Activated CD8-positive, alpha-beta memory T cell treated with anti-CD3 and anti-CD28 coated beads for 48 hours (primary cell): ENCODE measurements around the gene ASIP.
A peak's percentile ranks its signal among the peaks of the same experiment; 100 is the strongest.
"Not testable (repeated sequence)": the region's sequence is repeated elsewhere in the genome, so short reads cannot be mapped to it uniquely, and the experiment has no call there.

Experiments
- DNase-seq, 3 experiments: peaks; one replicate each; pipeline ENCODE4 v3.0.0-alpha.2; 2020; ENCODE audit warnings: low read depth in 2 of 3, low spot score in 2 of 3

ASIP gene, protein sequence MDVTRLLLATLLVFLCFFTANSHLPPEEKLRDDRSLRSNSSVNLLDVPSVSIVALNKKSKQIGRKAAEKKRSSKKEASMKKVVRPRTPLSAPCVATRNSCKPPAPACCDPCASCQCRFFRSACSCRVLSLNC

DNA sequence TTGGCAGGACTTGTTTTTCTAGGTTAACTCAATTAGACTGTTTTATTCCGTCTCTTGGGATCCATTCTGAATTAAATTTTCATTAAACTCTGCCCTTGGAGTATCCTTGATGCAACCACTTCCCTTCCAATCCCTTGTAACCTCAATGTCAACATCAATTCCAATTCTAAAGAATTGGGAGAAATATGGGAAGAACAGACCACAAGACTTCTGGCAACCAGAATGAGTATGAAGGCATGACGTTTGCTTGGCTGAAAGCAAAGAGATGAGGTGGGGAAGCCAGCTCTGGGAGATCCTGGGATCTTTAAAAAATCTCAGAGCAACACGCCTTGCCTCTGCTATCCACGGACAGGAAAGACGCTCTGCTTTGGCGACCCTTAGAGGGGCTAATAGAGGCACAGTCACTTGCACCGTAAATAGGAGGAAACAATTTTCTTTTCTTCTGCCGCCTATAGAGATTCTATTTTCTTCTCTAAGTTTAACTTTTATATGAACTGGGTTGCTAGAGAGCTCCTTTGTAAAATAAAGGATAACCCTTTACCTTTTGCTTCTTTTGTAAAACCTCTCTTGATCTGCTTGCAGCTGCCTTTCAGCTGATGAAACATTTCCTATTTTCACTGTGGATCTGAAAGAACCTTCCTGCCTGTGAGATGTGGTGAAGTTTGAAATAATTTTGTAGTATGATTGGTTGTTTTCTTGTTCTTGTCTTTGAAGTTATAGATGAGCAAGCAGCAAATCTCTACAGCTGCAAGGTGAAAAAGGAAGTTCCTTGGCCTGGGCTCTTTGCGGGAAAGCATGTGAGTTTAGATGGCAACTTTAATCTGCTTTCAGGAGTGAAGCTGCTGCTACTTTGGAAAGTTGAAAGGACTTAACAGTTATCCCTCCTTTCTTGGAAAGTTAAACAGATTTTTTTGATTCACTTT is at the start of gene ASIP:
ASIP (plus strand) TSS at position 731 of the 923 bp plus-strand sequence. CDS start 18,952 bp downstream, outside the sequence.
- no peak for DNase-seq

GRCh38 chr20:34193051-34193450 is 48.2 kb upstream of the ASIP start:
- DNase-seq, result no peak

- no peak for DNase-seq
Measured at GRCh38 chr20:34199183-34199582, 42.0 kb upstream of the ASIP start.

GRCh38 chr20:34200023-34200422 is 41.2 kb upstream of the ASIP start:
- DNase-seq, result no peak

GRCh38 chr20:34201531-34201930 is 39.7 kb upstream of the ASIP start:
- DNase-seq, result no peak

GRCh38 chr20:34205172-34205880 is 35.9 kb upstream of the ASIP start:
- not testable (repeated sequence) for DNase-seq

DNA sequence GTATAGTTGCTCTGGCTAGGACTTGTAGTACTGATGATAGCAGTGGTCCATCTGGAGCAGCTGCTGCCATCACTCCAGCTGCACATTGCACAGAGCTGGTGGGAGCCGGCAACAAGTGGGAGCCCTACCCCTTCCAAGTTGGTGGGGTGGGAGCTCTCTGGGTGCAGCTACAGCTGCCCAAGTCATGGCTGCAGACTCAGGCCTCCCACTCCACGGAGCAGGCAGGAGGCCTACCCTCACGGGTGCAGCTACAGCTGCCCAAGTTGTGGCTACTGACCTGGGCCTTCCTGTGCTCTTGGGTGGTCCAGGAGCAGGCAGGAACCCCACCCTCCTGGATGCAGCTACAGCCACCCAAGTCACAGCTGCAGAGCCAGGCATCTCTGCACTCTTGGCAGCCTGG is 32.1 kb upstream of the ASIP start:
- no peak for DNase-seq

DNA sequence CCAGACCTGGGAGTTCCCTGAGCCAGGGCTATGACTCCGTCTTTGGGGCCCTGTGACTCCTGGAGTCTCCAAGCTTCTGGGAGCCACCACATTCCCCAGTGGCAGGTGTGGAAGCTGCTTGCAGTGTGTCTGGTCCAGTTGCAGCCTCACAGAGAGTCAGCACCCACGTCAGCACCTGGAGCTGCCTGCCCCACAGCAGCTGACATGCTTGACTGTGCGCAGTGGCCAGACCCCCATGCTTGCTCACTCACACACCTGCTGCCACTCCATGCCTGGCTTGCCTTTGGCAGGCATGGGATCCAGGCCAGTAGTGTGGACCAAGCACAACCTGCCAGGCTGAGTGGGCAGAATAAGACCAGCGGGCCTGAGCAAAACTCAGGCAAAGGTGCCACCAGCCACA is 31.0 kb upstream of the ASIP start:
- DNase-seq, result no peak

- DNase-seq, result no peak
Measured at GRCh38 chr20:34211591-34211990, 29.6 kb upstream of the ASIP start.

- no peak for DNase-seq
Measured at GRCh38 chr20:34213213-34213612, 28.0 kb upstream of the ASIP start.

DNA sequence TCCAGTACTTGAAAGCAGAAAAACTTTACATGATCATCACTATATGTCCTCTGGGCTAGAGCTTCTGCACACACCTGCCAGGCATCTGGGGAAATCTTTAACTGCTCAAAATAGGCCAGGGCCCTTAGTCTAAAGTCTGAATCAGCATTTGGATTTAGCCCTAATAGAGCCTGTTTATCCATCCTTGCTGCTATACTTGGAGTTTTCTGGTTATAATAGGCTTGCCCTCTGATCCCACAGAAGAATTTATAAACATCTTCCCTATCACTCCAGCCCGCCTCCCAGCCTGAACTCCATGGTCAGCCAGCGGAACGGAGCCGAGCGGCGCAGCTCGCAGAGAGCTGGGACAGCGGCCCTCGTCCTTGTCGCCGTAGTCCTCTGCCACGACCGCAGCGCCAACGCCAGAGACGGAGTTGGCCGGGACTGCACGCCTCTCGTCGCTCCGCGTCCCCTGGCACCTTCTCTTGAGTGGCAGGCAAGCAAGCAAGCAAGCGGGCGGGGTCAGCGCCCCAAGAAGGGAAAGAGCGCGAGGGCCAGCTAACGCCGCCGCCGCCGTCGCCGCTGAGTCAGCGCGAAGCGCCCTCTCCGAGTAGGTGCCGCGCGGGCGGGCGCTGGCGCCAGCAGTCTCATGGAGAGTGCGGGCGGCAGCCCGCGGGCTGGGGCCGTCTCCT is 25.4 kb upstream of the ASIP start:
- peak; percentile 29 to 37 (median 33) for DNase-seq

DNA sequence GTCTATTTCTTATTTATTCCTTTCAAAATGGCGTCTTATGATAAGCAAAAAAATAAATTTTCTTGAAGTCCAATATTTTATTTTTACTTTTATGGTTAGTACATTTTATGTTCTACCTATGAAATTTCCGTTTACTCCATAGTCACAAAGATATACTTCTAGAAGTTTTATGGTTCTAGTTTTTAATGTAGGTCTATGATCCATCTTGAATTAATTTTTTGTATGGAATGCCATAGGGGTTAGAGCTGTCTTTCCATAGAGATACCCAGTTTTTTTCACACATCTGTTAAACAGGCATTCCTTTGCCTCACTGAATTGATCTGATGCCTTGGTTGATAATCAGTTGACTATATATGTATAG is 24.9 kb upstream of the ASIP start:
- DNase-seq, result no peak

DNA sequence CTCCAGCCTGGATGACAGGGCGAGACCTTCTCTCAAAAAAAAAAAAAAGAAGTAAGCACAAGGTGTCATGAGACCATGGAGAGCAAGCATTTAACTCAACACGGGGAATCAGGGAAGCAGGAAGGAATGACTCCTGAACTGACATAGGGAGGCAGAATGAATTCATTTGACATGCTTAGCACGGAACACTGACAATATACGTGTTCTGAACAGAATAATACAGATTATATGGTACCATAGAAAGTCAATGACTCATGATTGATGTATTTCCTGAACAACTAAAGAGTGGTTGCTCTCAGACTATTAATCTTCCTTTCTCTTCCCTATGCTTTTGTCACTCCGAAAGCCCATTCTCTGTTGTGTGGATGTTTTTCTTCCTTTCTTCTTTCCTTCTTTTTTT is 20.7 kb upstream of the ASIP start:
- no peak for DNase-seq

GRCh38 chr20:34222208-34222607 is 19.0 kb upstream of the ASIP start:
- DNase-seq, result no peak

DNA sequence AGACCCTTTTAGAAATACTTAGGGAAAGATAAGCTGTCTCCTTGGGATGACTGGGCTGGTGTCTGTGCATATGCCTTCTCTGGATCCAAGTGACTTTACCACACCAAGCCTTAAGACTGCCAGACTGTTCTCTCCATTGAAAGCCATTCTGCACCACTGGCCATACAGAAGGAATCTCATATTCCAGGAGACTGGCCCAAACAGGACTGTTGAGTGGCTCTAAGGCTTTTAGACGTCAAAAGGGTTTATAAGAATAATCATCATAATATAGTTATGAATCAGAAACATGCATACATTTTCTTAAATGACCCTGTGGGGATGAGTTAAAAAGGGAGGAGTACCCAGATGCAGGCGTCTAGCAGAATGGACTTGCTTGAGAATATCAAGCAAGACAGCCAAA is 17.0 kb upstream of the ASIP start:
- DNase-seq, result not testable (repeated sequence)

DNA sequence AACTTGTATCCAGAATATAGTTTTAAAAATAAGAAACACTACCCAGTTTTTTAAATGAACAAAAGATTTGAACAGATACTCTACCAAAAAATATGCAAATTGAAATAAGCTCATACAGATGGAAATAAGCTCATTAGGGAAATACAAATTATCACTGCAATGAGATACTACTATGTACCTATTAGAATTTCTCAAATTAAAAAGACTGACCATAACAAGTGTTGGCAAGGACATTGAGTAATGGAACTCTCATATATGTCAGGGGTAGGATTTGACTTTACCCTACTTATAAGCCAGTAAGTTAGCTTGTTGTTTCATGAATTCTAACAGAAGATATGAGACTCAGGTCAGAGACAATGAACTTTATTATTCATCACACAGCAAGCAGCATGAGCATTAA is 9.6 kb upstream of the ASIP start:
- no peak for DNase-seq

DNA sequence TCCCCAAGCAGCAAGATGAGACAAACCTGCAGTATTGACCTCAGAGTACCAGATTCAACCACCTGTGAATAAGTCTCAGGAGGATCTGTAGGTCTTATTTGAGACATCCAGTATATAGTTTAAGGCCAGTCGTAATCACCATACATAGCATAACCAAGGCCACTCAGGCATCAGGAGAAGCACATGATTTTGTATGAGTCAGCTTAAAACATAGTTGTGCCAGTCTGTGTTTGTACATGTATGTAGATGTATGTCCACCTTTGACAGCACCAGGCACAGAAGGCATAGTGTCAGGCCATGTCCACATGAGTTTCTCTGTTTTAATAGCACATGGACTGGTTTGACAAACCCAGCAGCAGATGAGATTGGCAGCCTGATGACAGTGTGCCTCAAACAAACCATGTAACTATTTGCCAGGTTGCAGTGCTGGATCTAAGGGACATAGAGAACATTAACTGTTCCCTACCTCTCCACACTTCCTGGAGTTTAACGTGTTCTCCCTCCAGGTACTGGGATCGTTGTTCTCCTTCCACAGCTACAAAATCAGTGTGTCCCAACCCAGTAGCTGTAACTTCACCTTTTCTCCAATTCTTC is 8.6 kb upstream of the ASIP start:
- no peak for DNase-seq

GRCh38 chr20:34233687-34234086 is 7.5 kb upstream of the ASIP start:
- no peak for DNase-seq

GRCh38 chr20:34235875-34236274 is 5.3 kb upstream of the ASIP start:
- DNase-seq, result no peak

DNA sequence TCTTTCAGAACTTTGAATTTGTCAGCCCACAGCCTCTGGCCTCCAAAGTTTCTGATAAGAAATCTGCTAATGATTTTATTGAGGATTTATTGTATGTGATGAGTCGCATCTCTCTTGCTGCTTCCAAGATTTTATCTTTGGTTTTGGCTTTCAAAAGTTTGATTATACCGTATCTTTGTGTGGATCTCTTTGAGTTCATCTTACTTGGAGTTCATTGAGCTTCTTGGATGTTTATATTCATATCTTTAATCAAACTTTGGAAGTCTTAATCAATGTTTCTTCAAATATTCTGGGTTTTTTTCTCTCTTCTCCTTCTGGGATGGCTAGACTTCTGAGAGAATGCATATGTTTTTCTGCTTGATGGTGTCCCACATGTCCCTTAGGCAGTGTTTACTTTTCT is 3.3 kb upstream of the ASIP start:
- DNase-seq, result no peak

GRCh38 chr20:34240121-34240520 is 1.1 kb upstream of the ASIP start:
- no peak for DNase-seq
